Fibroblast of the aortic adventitia (primary cell): ENCODE data around the gene TSGA10. TPM values are rescaled to one million over a fixed set of nuclear protein-coding genes. Genes with fewer than 3 reads are reported as not detected.
"Not testable (repeated sequence)": the region's sequence is repeated elsewhere in the genome, so short reads cannot be mapped to it uniquely, and the experiment has no call there.

Experiments
- DNase-seq: peaks from one replicate; pipeline ENCODE4 v3.0.0-alpha.2; 2010; ENCODE audit warnings: low read depth
- H3K4me3 ChIP-seq: 2 replicates; pipeline ENCODE4 v1.5.1; 2011; ENCODE audit warnings: low read depth, mild to moderate bottlenecking, control low read depth, low read length, moderate library complexity
- total RNA-seq: library from RNA; depleted of rRNA; stranded (reverse); fragments of >200 nt; gene quantifications from 2 replicates; pipeline ENCODE4 v1.2.3, GENCODE V29; 2012; ENCODE audit warnings: low replicate concordance
- TF ChIP-seq, protein P1 (sequence below): IDR thresholded peaks from 2 replicates; pipeline ENCODE4 v1.5.1; 2011; ENCODE audit warnings: mild to moderate bottlenecking, low read length, control low read depth, inconsistent platforms; ENCODE audit not compliant: insufficient read depth

The TSGA10 gene
- total RNA-seq, 1 donor, result 11.8 TPM

DNA sequence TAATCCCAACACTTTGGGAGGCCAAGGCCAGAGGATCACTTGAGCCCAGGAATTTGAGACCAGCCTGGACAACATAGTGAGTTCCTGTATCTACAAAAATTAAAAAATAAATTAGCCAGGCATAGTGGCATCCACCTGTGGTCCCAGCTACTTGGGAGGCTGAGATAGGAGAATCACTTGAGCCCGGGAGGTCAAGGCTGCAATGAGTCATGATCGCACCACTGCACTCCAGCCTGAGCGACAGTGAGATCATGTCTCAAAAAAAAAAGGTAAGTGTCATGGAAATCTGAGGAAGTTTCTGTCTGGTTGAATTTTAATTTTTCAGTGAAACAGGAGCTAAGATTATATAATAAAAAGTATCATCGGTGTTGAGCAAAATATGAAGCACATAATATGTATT is 15.7 kb downstream of the TSGA10 start:
- H3K4me3 ChIP-seq, result no peak overlapping the region
- no peak for DNase-seq
- TF ChIP-seq, protein P1, sequence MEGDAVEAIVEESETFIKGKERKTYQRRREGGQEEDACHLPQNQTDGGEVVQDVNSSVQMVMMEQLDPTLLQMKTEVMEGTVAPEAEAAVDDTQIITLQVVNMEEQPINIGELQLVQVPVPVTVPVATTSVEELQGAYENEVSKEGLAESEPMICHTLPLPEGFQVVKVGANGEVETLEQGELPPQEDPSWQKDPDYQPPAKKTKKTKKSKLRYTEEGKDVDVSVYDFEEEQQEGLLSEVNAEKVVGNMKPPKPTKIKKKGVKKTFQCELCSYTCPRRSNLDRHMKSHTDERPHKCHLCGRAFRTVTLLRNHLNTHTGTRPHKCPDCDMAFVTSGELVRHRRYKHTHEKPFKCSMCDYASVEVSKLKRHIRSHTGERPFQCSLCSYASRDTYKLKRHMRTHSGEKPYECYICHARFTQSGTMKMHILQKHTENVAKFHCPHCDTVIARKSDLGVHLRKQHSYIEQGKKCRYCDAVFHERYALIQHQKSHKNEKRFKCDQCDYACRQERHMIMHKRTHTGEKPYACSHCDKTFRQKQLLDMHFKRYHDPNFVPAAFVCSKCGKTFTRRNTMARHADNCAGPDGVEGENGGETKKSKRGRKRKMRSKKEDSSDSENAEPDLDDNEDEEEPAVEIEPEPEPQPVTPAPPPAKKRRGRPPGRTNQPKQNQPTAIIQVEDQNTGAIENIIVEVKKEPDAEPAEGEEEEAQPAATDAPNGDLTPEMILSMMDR, result no peak

DNA sequence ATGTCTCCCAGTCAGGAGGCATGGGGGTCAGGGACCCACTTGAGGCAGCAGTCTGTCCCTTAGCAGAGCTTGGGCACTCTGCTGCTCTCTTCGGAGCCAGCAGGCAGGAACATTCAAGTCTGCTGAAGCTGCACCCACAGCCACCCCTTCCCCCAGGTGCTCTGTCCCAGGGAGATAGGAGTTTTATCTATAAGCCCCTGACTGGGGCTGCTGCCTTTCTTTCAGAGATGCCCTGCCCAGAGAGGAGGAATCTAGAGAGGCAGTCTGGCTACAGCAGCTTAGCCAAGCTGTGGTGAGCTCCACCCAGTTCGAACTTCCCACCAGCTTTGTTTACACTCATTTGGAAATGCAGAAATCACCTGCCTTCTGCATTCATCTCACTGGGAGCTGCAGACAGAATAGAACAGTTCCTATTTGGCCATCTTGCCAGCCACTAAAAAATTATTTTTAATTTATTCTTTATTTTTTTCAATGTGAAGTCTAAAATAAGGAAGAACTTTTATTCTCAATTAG is 19.6 kb downstream of the TSGA10 start:
- DNase-seq, H3K4me3 ChIP-seq: not testable (repeated sequence)

DNA sequence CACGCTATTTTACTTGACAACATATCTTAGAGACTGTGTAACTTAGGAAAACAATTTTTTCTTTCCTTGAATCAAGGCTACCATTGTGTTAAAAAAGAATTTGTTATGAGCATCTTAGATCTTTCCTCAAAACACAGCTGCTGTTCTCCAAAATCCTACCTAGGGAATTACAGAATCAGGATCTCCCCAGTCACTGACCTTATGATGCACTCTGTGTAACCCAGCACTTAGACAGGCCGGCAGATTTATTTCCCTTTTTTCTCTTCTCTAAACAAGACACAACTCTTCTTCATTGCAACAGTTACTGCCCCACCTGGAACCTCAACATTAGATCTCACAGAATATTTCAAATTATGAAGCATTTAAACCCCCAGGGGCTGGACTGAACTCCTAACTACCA is 26.8 kb downstream of the TSGA10 start:
- DNase-seq, result no peak
- no peak overlapping the region for H3K4me3 ChIP-seq
- TF ChIP-seq, protein P1, result no peak

DNA sequence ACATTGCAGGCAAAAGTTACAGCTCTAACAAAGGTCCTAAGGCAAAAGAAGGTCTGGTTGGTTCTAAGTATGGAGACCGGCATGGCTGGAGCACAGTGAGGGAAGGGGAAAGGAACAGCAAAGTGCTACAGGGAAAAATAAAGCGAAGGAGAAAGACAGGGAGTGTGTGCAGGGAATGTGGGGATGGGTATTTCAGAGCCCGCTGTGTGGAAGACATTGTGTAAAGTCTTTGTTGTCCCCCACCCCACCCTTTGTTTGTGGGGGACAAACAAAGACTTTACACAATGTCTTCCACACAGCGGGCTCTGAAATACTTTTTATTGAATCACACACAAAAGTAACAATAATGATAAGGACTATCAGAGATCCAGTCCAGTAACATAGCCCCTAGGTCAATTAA is 42.1 kb downstream of the TSGA10 start:
- DNase-seq, result no peak
- H3K4me3 ChIP-seq, result no peak overlapping the region
- TF ChIP-seq, protein P1, result no peak

DNA sequence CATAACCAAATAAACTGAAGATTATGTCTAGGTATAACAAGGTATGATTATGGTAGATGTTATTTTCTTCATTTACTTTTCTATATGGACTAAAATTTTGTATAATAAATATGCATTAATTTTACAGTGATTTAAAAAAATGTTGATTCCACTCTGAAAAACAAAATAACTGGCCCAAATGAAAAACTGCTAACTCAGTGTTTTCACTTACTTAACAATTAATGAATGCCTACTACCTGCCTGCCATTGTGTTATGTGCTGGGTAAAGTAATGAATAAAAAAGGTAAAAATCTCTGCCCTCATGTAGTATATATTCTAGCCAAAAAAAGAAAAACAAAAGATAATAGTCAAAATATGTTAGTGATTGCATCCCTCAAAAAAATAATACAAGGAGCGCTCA is 42.8 kb downstream of the TSGA10 start:
- no peak for DNase-seq
- TF ChIP-seq, protein P1, result no peak
- H3K4me3 ChIP-seq, result no peak overlapping the region

DNA sequence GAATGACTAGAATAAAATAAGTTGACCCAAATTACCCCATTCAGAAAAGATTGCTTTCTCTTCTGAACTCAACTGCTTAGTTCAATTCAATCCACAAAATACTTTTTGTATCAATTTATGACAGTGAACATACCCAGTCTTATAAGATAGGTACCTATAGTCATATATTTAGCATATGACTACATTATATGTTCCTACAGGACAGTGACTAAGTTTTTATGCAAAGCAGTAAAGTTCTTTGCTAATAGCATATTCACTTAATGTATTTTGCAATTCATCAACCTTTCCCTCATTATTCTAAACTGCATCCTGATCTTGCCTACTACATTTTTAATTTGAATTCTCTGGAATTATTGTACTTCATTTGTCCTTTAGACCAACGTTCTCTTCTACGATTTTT is 43.5 kb downstream of the TSGA10 start:
- H3K4me3 ChIP-seq, result no peak overlapping the region
- TF ChIP-seq, protein P1, result no peak
- no peak for DNase-seq

DNA sequence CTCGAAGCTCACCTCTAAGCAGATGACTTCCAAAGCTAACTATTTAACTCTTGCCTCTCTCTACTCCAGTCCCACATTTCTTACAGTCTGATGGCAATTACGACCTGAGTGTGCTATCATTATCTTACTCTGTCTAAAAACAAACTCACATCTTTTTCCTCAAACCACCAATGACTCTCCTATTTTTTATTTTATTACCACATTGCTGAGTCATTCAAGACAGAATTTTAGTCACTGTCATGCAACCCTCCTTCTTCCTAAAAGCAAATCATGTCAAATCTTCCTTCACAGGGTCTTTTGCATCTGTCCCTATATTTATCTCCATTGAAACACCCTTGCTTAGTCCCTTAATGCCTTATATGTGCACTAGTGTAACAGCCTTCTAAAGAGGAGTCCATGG is 47.8 kb downstream of the TSGA10 start:
- no peak for DNase-seq
- no peak overlapping the region for H3K4me3 ChIP-seq
- TF ChIP-seq, protein P1, result no peak

DNA sequence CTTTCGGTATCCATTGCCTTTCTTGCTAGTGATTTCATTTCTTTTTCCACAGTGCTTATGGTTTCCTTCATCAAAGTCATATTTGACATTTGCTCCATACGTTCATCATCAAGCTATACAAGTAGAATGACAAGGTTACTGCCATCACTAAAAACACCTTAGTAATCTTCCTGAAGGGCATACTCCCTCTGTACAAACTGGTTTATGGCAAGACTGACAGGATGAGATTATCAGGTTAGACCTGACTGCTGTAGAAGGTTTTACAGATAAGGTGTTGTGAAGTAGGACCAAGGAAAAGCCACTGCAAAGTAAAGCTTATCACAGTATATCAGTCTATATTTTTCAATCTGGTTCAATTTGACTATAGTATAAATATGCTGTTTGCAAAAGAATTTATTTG is 50.7 kb downstream of the TSGA10 start:
- H3K4me3 ChIP-seq, result no peak overlapping the region
- TF ChIP-seq, protein P1, result no peak

More for the DNA sequence above, 50.7 kb downstream of the TSGA10 start:
- no peak for DNase-seq
